ENCODE measurements around the gene CBLN1.
"Not testable (repeated sequence)": the region's sequence is repeated elsewhere in the genome, so short reads cannot be mapped to it uniquely, and the experiment has no call there.

CBLN1 gene

GRCh38 chr16:49248227-49248626 lies 33.4 kb downstream of the CBLN1 start:
- in situ Hi-C loops (cut with MboI; ENCODE audit: low sequenced_read_pairs, unreplicated experiment): no loop called here
- TF ChIP-seq CTCF (IDR thresholded peaks at IDR 0.05; ENCODE audit: borderline replicate concordance, control extremely low read depth, extremely low read depth, insufficient read depth, missing control alignments): no peak
- DNase-seq (ENCODE audit: low spot score): no peak

- in situ Hi-C loops (cut with MboI; ENCODE audit: low sequenced_read_pairs, unreplicated experiment): no loop called here
- no peak for TF ChIP-seq CTCF (IDR thresholded peaks at IDR 0.05; ENCODE audit: borderline replicate concordance, control extremely low read depth, extremely low read depth, insufficient read depth, missing control alignments)
- DNase-seq (ENCODE audit: low spot score): no peak
Observed at GRCh38 chr16:49236216-49236615, 45.4 kb downstream of the CBLN1 start.

- in situ Hi-C loops (cut with MboI; ENCODE audit: low sequenced_read_pairs, unreplicated experiment); DNase-seq (ENCODE audit: low spot score): not testable (repeated sequence)
Observed at GRCh38 chr16:49228335-49228734, 53.3 kb downstream of the CBLN1 start.

All from GM13976 (cell line).